GM12874 (cell line): ENCODE results near the gene SRPK3.
A peak's percentile ranks its signal among the peaks of the same experiment; 100 is the strongest.

Experiments
- TF ChIP-seq, protein P1 (sequence below): IDR thresholded peaks from 2 replicates; pipeline ENCODE4 v1.5.1; 2011; ENCODE audit warnings: low read depth, mild to moderate bottlenecking, control low read depth, low read length, moderate library complexity; ENCODE audit not compliant: insufficient read depth

The SRPK3 gene

GRCh38 chrX:153744210-153745066 is 36.4 kb upstream of the SRPK3 start:
- TF ChIP-seq, protein P1, sequence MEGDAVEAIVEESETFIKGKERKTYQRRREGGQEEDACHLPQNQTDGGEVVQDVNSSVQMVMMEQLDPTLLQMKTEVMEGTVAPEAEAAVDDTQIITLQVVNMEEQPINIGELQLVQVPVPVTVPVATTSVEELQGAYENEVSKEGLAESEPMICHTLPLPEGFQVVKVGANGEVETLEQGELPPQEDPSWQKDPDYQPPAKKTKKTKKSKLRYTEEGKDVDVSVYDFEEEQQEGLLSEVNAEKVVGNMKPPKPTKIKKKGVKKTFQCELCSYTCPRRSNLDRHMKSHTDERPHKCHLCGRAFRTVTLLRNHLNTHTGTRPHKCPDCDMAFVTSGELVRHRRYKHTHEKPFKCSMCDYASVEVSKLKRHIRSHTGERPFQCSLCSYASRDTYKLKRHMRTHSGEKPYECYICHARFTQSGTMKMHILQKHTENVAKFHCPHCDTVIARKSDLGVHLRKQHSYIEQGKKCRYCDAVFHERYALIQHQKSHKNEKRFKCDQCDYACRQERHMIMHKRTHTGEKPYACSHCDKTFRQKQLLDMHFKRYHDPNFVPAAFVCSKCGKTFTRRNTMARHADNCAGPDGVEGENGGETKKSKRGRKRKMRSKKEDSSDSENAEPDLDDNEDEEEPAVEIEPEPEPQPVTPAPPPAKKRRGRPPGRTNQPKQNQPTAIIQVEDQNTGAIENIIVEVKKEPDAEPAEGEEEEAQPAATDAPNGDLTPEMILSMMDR: peak; percentile 32; the same call in 1 of the 2 replicates

DNA sequence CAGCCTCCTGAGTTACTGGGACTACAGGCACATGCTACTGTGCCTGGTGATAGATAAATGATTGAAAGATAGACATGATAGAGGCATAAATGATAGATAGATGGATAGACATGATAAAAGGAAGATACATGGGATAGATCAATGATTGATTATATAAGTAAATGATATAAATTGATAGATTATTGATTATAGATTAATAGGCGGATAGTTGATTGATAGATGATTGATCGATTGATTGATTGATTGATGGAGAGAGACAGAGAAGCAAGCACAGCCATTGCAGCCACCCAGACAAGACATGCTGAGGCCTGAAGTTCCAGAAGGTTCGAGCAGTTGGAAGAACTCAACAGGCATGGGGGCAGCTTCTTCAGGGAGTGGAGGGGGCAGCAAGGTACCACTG is 34.5 kb upstream of the SRPK3 start:
- TF ChIP-seq, protein P1: no peak

DNA sequence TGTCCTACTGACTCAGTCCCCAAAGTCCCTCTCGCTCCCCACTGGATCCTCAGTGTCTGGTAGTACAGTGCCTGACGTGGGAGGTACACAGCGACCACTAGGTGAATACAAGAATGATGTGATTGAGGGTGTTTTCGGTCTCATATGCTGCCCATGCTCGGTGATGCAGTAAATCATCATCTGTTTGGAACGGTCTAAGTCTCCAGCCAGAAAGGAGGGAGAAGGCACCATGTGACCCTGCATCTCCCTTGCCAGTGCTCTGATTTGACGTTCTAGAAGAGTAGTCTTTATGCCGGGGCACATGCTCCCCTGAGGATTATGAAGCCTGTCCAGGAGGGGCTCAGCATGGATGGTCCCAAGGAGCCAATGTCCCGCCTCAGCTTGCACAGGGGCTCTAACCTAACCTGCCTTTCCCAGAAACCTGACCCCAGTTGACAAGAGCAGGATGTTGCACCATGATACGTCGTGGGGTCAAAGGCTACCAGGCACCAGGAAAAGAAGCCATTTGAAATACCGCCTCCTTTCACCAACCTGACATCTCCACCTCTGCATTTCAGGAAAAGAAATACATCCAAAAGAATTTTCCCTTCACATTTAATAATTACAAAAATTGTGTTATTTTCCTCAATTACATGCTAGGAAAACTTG is 30.6 kb upstream of the SRPK3 start:
- TF ChIP-seq, protein P1: no peak

- TF ChIP-seq, protein P1: no peak
These were observed 25.7 kb upstream of the SRPK3 start for GRCh38 chrX:153755136-153755535.

DNA sequence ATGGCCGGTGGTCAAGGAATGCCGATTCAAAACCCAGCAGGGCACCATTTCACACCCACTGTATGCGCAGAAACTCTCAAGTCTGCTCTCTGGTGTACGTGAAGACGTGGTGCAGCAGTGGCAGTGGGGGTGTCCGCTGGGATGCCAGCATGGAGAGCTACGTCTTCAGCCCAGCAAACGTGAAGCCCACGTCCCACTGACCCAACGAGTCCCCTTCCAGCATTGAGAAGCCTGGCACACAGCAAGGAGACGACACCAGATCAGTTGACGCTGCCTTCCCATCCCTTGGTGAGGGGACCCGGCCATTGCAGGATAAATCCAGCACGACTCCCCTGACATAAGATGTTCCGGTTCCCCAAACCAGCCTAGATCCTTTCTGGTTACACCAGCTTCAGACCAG is 19.0 kb upstream of the SRPK3 start:
- TF ChIP-seq, protein P1: no peak

DNA sequence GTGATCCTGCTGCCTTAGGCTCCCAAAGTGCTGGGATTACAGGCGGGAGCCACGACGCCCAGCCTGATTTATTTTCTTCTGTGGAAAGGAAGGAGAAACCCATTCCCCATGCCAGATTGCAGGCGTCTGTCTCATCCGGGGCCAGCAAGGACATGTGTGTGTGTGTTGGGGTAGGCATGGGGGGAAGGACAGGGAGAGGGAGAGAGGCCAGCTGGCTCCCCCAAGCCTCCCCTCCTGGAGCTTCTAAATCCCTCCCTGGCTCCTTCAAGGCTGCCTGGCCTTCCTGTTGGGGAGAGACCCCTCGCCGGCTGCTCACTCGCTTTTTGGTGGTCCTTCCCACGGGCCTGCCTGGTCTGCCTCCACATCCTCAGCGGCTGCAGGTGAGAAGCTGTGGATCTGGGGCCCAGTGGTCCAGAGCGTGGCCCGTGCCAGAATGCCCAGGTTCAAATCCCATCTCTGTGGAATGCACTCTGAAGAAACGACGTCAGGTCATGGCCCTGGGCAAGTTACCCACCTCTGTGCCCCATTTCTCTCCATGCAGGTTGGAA is 18.1 kb upstream of the SRPK3 start:
- TF ChIP-seq, protein P1: no peak

DNA sequence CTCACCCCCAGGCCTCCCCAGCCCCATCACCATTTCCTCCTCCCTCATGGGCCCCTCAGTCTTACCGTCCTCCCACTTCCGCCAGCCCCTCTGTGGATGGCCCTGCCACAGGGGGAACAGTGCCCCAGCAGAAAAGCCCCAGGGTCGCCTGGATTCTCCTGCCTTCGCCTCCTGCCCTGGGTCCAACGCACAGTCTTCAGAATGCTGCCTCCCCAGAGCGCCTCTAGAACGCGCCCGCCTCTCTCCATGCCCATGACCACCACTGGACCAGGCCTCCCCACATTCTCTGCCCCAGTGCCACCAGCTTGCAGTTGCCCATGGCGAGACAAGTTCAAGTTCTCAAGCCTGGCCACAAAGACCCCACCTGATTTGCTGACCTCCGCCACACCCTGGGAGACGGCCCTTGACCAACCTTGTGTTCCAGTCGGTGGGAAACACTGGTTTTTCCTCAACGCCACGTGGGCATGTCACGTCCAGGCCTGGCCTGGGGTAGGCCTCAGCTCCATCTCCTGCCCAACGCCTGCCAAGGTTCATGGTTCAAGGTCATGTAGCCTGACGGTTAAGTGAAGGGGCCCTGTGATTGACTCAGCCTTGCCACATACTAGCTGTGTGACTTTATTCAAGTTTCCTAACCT is 17.4 kb upstream of the SRPK3 start:
- TF ChIP-seq, protein P1: no peak
